Renal pelvis (tissue), 4 donors: ENCODE results near the gene GAS7. TPM values are rescaled to one million over a fixed set of nuclear protein-coding genes. Genes with fewer than 3 reads are reported as not detected.
A peak's percentile ranks its signal among the peaks of the same experiment; 100 is the strongest.
"Not testable (repeated sequence)": the region's sequence is repeated elsewhere in the genome, so short reads cannot be mapped to it uniquely, and the experiment has no call there.

Experiments
- DNase-seq: peaks from one replicate; pipeline ENCODE4 v3.0.0-alpha.2; 2013
- polyA plus RNA-seq, 3 donors: library from polyadenylated mRNA; unstranded; fragments of 120-200 nt; gene quantifications; one replicate each; pipeline ENCODE4 v1.2.1, GENCODE V29; 2013; ENCODE audit not compliant: insufficient read length in 3 of 3

Gene GAS7
- polyA plus RNA-seq, 3 donors, result 13.5 to 16.5 (median 15.6) TPM

- DNase-seq, result peak; percentile 68
These were observed 83.4 kb downstream of the GAS7 start for GRCh38 chr17:10114931-10115535.

GRCh38 chr17:10112962-10113361 lies 85.4 kb downstream of the GAS7 start:
- DNase-seq, result no peak

GRCh38 chr17:10111907-10112452 lies 86.4 kb downstream of the GAS7 start:
- no peak for DNase-seq

GRCh38 chr17:10109146-10109545 lies 89.3 kb downstream of the GAS7 start:
- DNase-seq, result no peak

GRCh38 chr17:10107316-10108165 lies 90.9 kb downstream of the GAS7 start:
- no peak for DNase-seq

- no peak for DNase-seq
These were observed 92.3 kb downstream of the GAS7 start for GRCh38 chr17:10106067-10106466.

- DNase-seq, result peak; percentile 86
These were observed 92.8 kb downstream of the GAS7 start for GRCh38 chr17:10105513-10106001.

- no peak for DNase-seq
These were observed 94.7 kb downstream of the GAS7 start for GRCh38 chr17:10103712-10104111.

GRCh38 chr17:10102817-10103216 lies 95.6 kb downstream of the GAS7 start:
- no peak for DNase-seq

- DNase-seq, result no peak
These were observed 99.3 kb downstream of the GAS7 start for GRCh38 chr17:10099051-10099571.

GRCh38 chr17:10096596-10096995 lies 101.8 kb downstream of the GAS7 start:
- no peak for DNase-seq

- not testable (repeated sequence) for DNase-seq
These were observed 103.1 kb downstream of the GAS7 start for GRCh38 chr17:10095295-10095694.

GRCh38 chr17:10094797-10095196 lies 103.6 kb downstream of the GAS7 start:
- DNase-seq, result no peak

- no peak for DNase-seq
These were observed 105.8 kb downstream of the GAS7 start for GRCh38 chr17:10092595-10092994.

GRCh38 chr17:10091046-10091445 lies 107.4 kb downstream of the GAS7 start:
- DNase-seq, result no peak

GRCh38 chr17:10089196-10089804 lies 109.1 kb downstream of the GAS7 start:
- DNase-seq, result peak; percentile 42

GRCh38 chr17:10088444-10088843 lies 110.0 kb downstream of the GAS7 start:
- no peak for DNase-seq

GRCh38 chr17:10087355-10087754 lies 111.1 kb downstream of the GAS7 start:
- DNase-seq, result no peak

- no peak for DNase-seq
These were observed 114.5 kb downstream of the GAS7 start for GRCh38 chr17:10083864-10084263.

- DNase-seq, result no peak
These were observed 115.6 kb downstream of the GAS7 start for GRCh38 chr17:10082795-10083194.

GRCh38 chr17:10081571-10082169 lies 116.7 kb downstream of the GAS7 start:
- no peak for DNase-seq
